SK-N-MC (cell line): ENCODE measurements around the gene PCDH15.

Experiments used
- EZH2 ChIP-seq: fragments of 200-600 bp; sonication (generic); IDR thresholded peaks from one replicate; pipeline ENCODE4 v1.6.1; 2017; ENCODE audit warnings: antibody characterized with exemption
- FOXP2 ChIP-seq: optimal IDR thresholded peaks from 2 replicates; pipeline ENCODE3; 2011; ENCODE audit warnings: mild to moderate bottlenecking, moderate library complexity; ENCODE audit not compliant: insufficient read depth; ENCODE audit errors: extremely low read length, control extremely low read depth
- POLR2AphosphoS5 ChIP-seq: IDR thresholded peaks from 2 replicates; pipeline ENCODE4 v1.6.1; 2012; ENCODE audit warnings: mild to moderate bottlenecking, low read depth, low read length, borderline replicate concordance

- TF ChIP-seq EZH2 (no peak), FOXP2 (no peak), POLR2AphosphoS5 (no peak)
These were observed 352.0 kb downstream of the PCDH15 start for GRCh38 chr10:54449056-54449455.
